Measurements from ENCODE around the gene ADCY6.

Gene ADCY6

GRCh38 chr12:48814262-48815125 is 25.6 kb upstream of the ADCY6 start:
- H3K79me1 ChIP-seq (ENCODE audit: low read length), result peaks cover 33% of the 10 kb centered on the region
- H4K91ac ChIP-seq (ENCODE audit: low read depth, low read length), result peak overlapping the region; percentile 98
- no peaks in the 10 kb centered on the region for H3K9me3 ChIP-seq (ENCODE audit: insufficient read depth, low read depth, low read length)
- WGBS (ENCODE audit: extremely low coverage, insufficient coverage, insufficient read length), result no CpG with 5 or more reads among the region's 70 CpGs
- H4K12ac ChIP-seq (ENCODE audit: low read depth, low read length), result peak overlapping the region; percentile 88
- peak overlapping the region; percentile 87 for H2BK120ac ChIP-seq (ENCODE audit: insufficient read depth, low read length, poor library complexity)
- peak overlapping the region; percentile 85 for H2AK5ac ChIP-seq (ENCODE audit: low read length)
- peak overlapping the region; percentile 85 for H3K27ac ChIP-seq (ENCODE audit: low read depth, low read length)
- H3K23ac ChIP-seq (ENCODE audit: low read length), result no peak overlapping the region
- peak overlapping the region; percentile 61 for H3K4ac ChIP-seq (ENCODE audit: low read depth, low read length)
- peak overlapping the region; percentile 80 for H3K4me2 ChIP-seq (ENCODE audit: low read length)
- peak overlapping the region; percentile 96 for H4K8ac ChIP-seq (ENCODE audit: low read depth, low read length)
- H3K4me3 ChIP-seq (ENCODE audit: low read depth, low read length), result peak overlapping the region; percentile 67
- peak overlapping the region; percentile 76 for H3K9ac ChIP-seq (ENCODE audit: low read length)
- peak overlapping the region; percentile 71 for H2BK12ac ChIP-seq (ENCODE audit: low read length)
- peaks cover 18% of the 10 kb centered on the region for H3K79me2 ChIP-seq (ENCODE audit: control insufficient read depth, insufficient read depth, low read length, poor library complexity)
- H3K27me3 ChIP-seq (ENCODE audit: insufficient read depth, low read length), result no peaks in the 10 kb centered on the region
- H3K36me3 ChIP-seq (ENCODE audit: control insufficient read depth in 1 of 2, insufficient read depth in 2 of 2, low read length in 2 of 2), result no peaks in the 10 kb centered on the region
- peak overlapping the region; percentile 84 for H2BK5ac ChIP-seq (ENCODE audit: low read depth, low read length, poor library complexity)
- peak overlapping the region; percentile 98 for H3K18ac ChIP-seq (ENCODE audit: low read length)
- H2AFZ ChIP-seq (ENCODE audit: insufficient read depth, low read length, poor library complexity), result peak overlapping the region; percentile 89
- DNase-seq, result peak; percentile 58 to 77
- H3K4me1 ChIP-seq (ENCODE audit: control insufficient read depth in 1 of 2, insufficient read depth in 2 of 2, low read length in 2 of 2), result peaks cover 18 to 21% of the 10 kb centered on the region in 2 experiments
- H3K14ac ChIP-seq (ENCODE audit: low read length), result peak overlapping the region; percentile 97

GRCh38 chr12:48813465-48814261 is 24.8 kb upstream of the ADCY6 start:
- H3K79me1 ChIP-seq (ENCODE audit: low read length), result peaks cover 29% of the 10 kb centered on the region

GRCh38 chr12:48812389-48812788 is 23.5 kb upstream of the ADCY6 start:
- H3K9me3 ChIP-seq (ENCODE audit: insufficient read depth, low read depth, low read length), result no peaks in the 10 kb centered on the region
- no peaks in the 10 kb centered on the region for H3K36me3 ChIP-seq (ENCODE audit: control insufficient read depth in 1 of 2, insufficient read depth in 2 of 2, low read length in 2 of 2)
- no peak overlapping the region for H3K4ac ChIP-seq (ENCODE audit: low read depth, low read length)
- H3K4me2 ChIP-seq (ENCODE audit: low read length), result no peak overlapping the region
- H3K23ac ChIP-seq (ENCODE audit: low read length), result no peak overlapping the region
- H4K8ac ChIP-seq (ENCODE audit: low read depth, low read length), result no peak overlapping the region
- no peak for DNase-seq
- H2AFZ ChIP-seq (ENCODE audit: insufficient read depth, low read length, poor library complexity), result no peak overlapping the region
- peak overlapping the region; percentile 14 for H2BK12ac ChIP-seq (ENCODE audit: low read length)
- peaks cover 11% of the 10 kb centered on the region for H3K79me2 ChIP-seq (ENCODE audit: control insufficient read depth, insufficient read depth, low read length, poor library complexity)
- no peak overlapping the region for H3K14ac ChIP-seq (ENCODE audit: low read length)
- no CpG with 5 or more reads among the region's 2 CpGs for WGBS (ENCODE audit: extremely low coverage, insufficient coverage, insufficient read length)
- peaks cover 19% of the 10 kb centered on the region for H3K79me1 ChIP-seq (ENCODE audit: low read length)
- no peak overlapping the region for H4K12ac ChIP-seq (ENCODE audit: low read depth, low read length)
- H2AK5ac ChIP-seq (ENCODE audit: low read length), result no peak overlapping the region
- no peak overlapping the region for H2BK5ac ChIP-seq (ENCODE audit: low read depth, low read length, poor library complexity)
- H3K18ac ChIP-seq (ENCODE audit: low read length), result no peak overlapping the region
- peaks cover 6 to 11% of the 10 kb centered on the region in 2 experiments for H3K4me1 ChIP-seq (ENCODE audit: control insufficient read depth in 1 of 2, insufficient read depth in 2 of 2, low read length in 2 of 2)
- no peak overlapping the region for H3K4me3 ChIP-seq (ENCODE audit: low read depth, low read length)
- H4K91ac ChIP-seq (ENCODE audit: low read depth, low read length), result no peak overlapping the region
- H2BK120ac ChIP-seq (ENCODE audit: insufficient read depth, low read length, poor library complexity), result no peak overlapping the region
- no peaks in the 10 kb centered on the region for H3K27me3 ChIP-seq (ENCODE audit: insufficient read depth, low read length)
- no peak overlapping the region for H3K27ac ChIP-seq (ENCODE audit: low read depth, low read length)
- no peak overlapping the region for H3K9ac ChIP-seq (ENCODE audit: low read length)

More at GRCh38 chr12:48813465-48814261, 24.8 kb upstream of the ADCY6 start:
- peak overlapping the region; percentile 96 for H4K8ac ChIP-seq (ENCODE audit: low read depth, low read length)
- H3K4me2 ChIP-seq (ENCODE audit: low read length), result peak overlapping the region; percentile 80
- H2BK5ac ChIP-seq (ENCODE audit: low read depth, low read length, poor library complexity), result peak overlapping the region; percentile 45
- H3K27me3 ChIP-seq (ENCODE audit: insufficient read depth, low read length), result no peaks in the 10 kb centered on the region
- 100% methylated on average over 1 of the region's 18 CpGs for WGBS (ENCODE audit: extremely low coverage, insufficient coverage, insufficient read length)
- H3K9ac ChIP-seq (ENCODE audit: low read length), result peak overlapping the region; percentile 3
- H2BK120ac ChIP-seq (ENCODE audit: insufficient read depth, low read length, poor library complexity), result peak overlapping the region; percentile 87
- peaks cover 10 to 16% of the 10 kb centered on the region in 2 experiments for H3K4me1 ChIP-seq (ENCODE audit: control insufficient read depth in 1 of 2, insufficient read depth in 2 of 2, low read length in 2 of 2)
- no peak overlapping the region for H2BK12ac ChIP-seq (ENCODE audit: low read length)
- H3K14ac ChIP-seq (ENCODE audit: low read length), result peak overlapping the region; percentile 97
- H4K12ac ChIP-seq (ENCODE audit: low read depth, low read length), result peak overlapping the region; percentile 83
- no peaks in the 10 kb centered on the region for H3K36me3 ChIP-seq (ENCODE audit: control insufficient read depth in 1 of 2, insufficient read depth in 2 of 2, low read length in 2 of 2)
- peak overlapping the region; percentile 98 for H4K91ac ChIP-seq (ENCODE audit: low read depth, low read length)
- H3K18ac ChIP-seq (ENCODE audit: low read length), result peak overlapping the region; percentile 98
- H3K9me3 ChIP-seq (ENCODE audit: insufficient read depth, low read depth, low read length), result no peaks in the 10 kb centered on the region
- no peak overlapping the region for H3K23ac ChIP-seq (ENCODE audit: low read length)
- H2AK5ac ChIP-seq (ENCODE audit: low read length), result peak overlapping the region; percentile 38
- DNase-seq, result no peak
- peaks cover 16% of the 10 kb centered on the region for H3K79me2 ChIP-seq (ENCODE audit: control insufficient read depth, insufficient read depth, low read length, poor library complexity)
- peak overlapping the region; percentile 32 for H3K27ac ChIP-seq (ENCODE audit: low read depth, low read length)
- H3K4ac ChIP-seq (ENCODE audit: low read depth, low read length), result peak overlapping the region; percentile 61
- peak overlapping the region; percentile 67 for H3K4me3 ChIP-seq (ENCODE audit: low read depth, low read length)
- H2AFZ ChIP-seq (ENCODE audit: insufficient read depth, low read length, poor library complexity), result peak overlapping the region; percentile 82

GRCh38 chr12:48811437-48812090 is 22.7 kb upstream of the ADCY6 start:
- Histone ChIP-seq H2BK120ac (ENCODE audit: insufficient read depth, low read length, poor library complexity) (no peak overlapping the region), H4K12ac (ENCODE audit: low read depth, low read length) (no peak overlapping the region), H3K4me3 (ENCODE audit: low read depth, low read length) (no peak overlapping the region), H3K23ac (ENCODE audit: low read length) (no peak overlapping the region), H3K18ac (ENCODE audit: low read length) (no peak overlapping the region), H3K14ac (ENCODE audit: low read length) (no peak overlapping the region), H3K9me3 (ENCODE audit: insufficient read depth, low read depth, low read length) (no peaks in the 10 kb centered on the region), H3K27ac (ENCODE audit: low read depth, low read length) (no peak overlapping the region), H4K8ac (ENCODE audit: low read depth, low read length) (no peak overlapping the region), H2AFZ (ENCODE audit: insufficient read depth, low read length, poor library complexity) (no peak overlapping the region), H2BK12ac (ENCODE audit: low read length) (no peak overlapping the region), H3K4ac (ENCODE audit: low read depth, low read length) (no peak overlapping the region), H3K9ac (ENCODE audit: low read length) (no peak overlapping the region), H3K79me1 (ENCODE audit: low read length) (peaks cover 19% of the 10 kb centered on the region), H2AK5ac (ENCODE audit: low read length) (no peak overlapping the region), H3K4me2 (ENCODE audit: low read length) (no peak overlapping the region), H3K36me3 (ENCODE audit: control insufficient read depth in 1 of 2, insufficient read depth in 2 of 2, low read length in 2 of 2) (no peaks in the 10 kb centered on the region), H3K4me1 (ENCODE audit: control insufficient read depth in 1 of 2, insufficient read depth in 2 of 2, low read length in 2 of 2) (peaks cover 6 to 11% of the 10 kb centered on the region in 2 experiments), H4K91ac (ENCODE audit: low read depth, low read length) (no peak overlapping the region), H3K79me2 (ENCODE audit: control insufficient read depth, insufficient read depth, low read length, poor library complexity) (peaks cover 11% of the 10 kb centered on the region), H2BK5ac (ENCODE audit: low read depth, low read length, poor library complexity) (no peak overlapping the region), H3K27me3 (ENCODE audit: insufficient read depth, low read length) (no peaks in the 10 kb centered on the region)
- DNase-seq, result no peak
- WGBS (ENCODE audit: extremely low coverage, insufficient coverage, insufficient read length), result no CpG with 5 or more reads among the region's 5 CpGs
